Neural progenitor cell (in vitro differentiated cells): ENCODE results near the gene SLC35G1. TPM values are rescaled to one million over a fixed set of nuclear protein-coding genes. Genes with fewer than 3 reads are reported as not detected.

Experiments used
- DNase-seq: peaks from one replicate; pipeline ENCODE4 v3.0.0-alpha.2; 2016; ENCODE audit warnings: low spot score
- H2AFZ ChIP-seq: fragments of 200-600 bp; sonication (generic); replicated peaks from 2 replicates; pipeline ENCODE4 v1.6.1; 2016; ENCODE audit warnings: antibody characterized with exemption
- H3F3A ChIP-seq: fragments of 200-600 bp; sonication (generic); 2 replicates; pipeline ENCODE4 v1.6.1; 2016; ENCODE audit warnings: antibody characterized with exemption, low read depth
- H3K27ac ChIP-seq: fragments of 200-600 bp; sonication (generic); 2 replicates; pipeline ENCODE4 v1.5.1; 2016; ENCODE audit warnings: mild to moderate bottlenecking
- H3K27me3 ChIP-seq: fragments of 200-600 bp; sonication (generic); 2 replicates; pipeline ENCODE4 v1.6.1; 2016; ENCODE audit warnings: mild to moderate bottlenecking, moderate library complexity
- H3K36me3 ChIP-seq: fragments of 200-600 bp; sonication (generic); 2 replicates; pipeline ENCODE4 v1.5.1; 2016
- H3K4me1 ChIP-seq: fragments of 200-600 bp; sonication (generic); 2 replicates; pipeline ENCODE4 v1.6.1; 2016; ENCODE audit warnings: mixed run types
- H3K4me2 ChIP-seq: fragments of 200-600 bp; sonication (generic); 2 replicates; pipeline ENCODE4 v1.6.1; 2016
- H3K4me3 ChIP-seq: fragments of 200-600 bp; sonication (generic); 2 replicates; pipeline ENCODE4 v1.5.1; 2016
- H3K79me2 ChIP-seq: fragments of 200-600 bp; sonication (generic); 2 replicates; pipeline ENCODE4 v1.6.1; 2016; ENCODE audit warnings: low read depth
- H3K9ac ChIP-seq: fragments of 200-600 bp; sonication (generic); 2 replicates; pipeline ENCODE4 v1.6.1; 2016
- H3K9me3 ChIP-seq: fragments of 200-600 bp; sonication (generic); 2 replicates; pipeline ENCODE4 v1.5.1; 2016; ENCODE audit warnings: low read depth
- H4K20me1 ChIP-seq: fragments of 200-600 bp; sonication (generic); 2 replicates; pipeline ENCODE4 v1.6.1; 2016; ENCODE audit warnings: low read depth
- H3K27ac Mint-ChIP-seq: 3 replicates; pipeline ENCODE4 v1.8.0; 2021; ENCODE audit warnings: mixed read lengths
- H3K27me3 Mint-ChIP-seq: 2 replicates; pipeline ENCODE4 v1.8.0; 2022; ENCODE audit warnings: low read depth, mild to moderate bottlenecking, inconsistent platforms, moderate library complexity, mixed read lengths; ENCODE audit not compliant: insufficient read depth
- H3K36me3 Mint-ChIP-seq: 3 replicates; pipeline ENCODE4 v1.8.0; 2021; ENCODE audit warnings: mixed read lengths
- H3K4me1 Mint-ChIP-seq: 3 replicates; pipeline ENCODE4 v1.8.0; 2021; ENCODE audit warnings: mixed read lengths
- H3K4me3 Mint-ChIP-seq: 3 replicates; pipeline ENCODE4 v1.8.0; 2021; ENCODE audit warnings: mild to moderate bottlenecking, moderate library complexity, mixed read lengths
- H3K9me3 Mint-ChIP-seq: 3 replicates; pipeline ENCODE4 v1.8.0; 2020; ENCODE audit warnings: mixed read lengths
- EZH2 ChIP-seq: fragments of 200-600 bp; sonication (generic); IDR thresholded peaks from 2 replicates; pipeline ENCODE4 v1.6.1; 2017; ENCODE audit warnings: antibody characterized with exemption, mild to moderate bottlenecking, moderate library complexity
- EZH2phosphoT487 ChIP-seq: fragments of 200-600 bp; sonication (generic); IDR thresholded peaks from 2 replicates; pipeline ENCODE4 v1.6.1; 2017; ENCODE audit warnings: antibody characterized with exemption
- total RNA-seq: library from RNA; depleted of rRNA; stranded (reverse); fragments of >200 nt; gene quantifications from 2 replicates; pipeline ENCODE4 v1.2.3, GENCODE V29; 2015; ENCODE audit warnings: low replicate concordance
- TF ChIP-seq, protein P1 (sequence below): fragments of 200-600 bp; sonication (generic); IDR thresholded peaks from 2 replicates; pipeline ENCODE4 v1.5.1; 2017; ENCODE audit warnings: antibody characterized with exemption, mild to moderate bottlenecking

The SLC35G1 gene
- total RNA-seq, 1 donor from 2014 or later = 14.6 TPM

DNA sequence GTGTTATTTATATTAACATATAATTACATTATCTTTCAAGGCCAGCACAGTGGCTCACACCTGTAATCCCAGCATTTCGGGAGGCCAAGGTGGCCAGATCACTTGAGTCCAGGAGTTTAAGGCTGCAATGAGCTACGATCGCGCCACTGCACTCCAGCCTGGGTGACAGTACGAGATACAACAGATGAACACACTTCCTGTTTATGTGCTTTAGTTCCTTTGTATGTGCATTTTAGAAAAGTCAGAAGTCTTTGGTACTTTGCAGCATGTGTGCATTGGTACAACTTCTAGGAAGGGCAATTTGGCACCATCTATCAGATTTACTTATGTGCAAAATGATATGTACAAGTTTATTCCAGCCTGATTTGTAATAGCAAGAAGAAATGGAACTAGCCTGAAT, 13.3 kb downstream of the SLC35G1 start:
- no peaks in the 10 kb centered on the region for H3K27me3 Mint-ChIP-seq
- H3K9me3 ChIP-seq = no peaks in the 10 kb centered on the region

DNA sequence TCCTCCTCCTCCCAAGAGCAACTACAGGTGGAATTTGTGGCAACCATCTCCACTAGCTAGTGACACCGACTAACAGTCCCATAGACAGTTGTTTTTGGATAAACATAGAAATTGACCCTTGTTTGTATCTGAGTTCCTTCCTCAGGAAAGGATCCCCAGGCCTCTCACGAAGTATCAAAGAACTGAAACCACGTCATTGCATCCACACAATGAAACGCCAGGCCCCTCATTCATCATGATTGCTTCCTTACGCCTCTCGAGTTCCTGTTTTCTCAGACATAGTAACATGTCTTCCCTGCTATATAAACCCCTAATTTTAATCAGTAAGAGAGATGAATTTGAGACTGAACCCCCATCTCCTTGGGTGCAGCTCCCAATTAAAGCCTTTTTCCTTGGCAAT, 18.1 kb downstream of the SLC35G1 start:
- TF ChIP-seq EZH2 (no peak), EZH2phosphoT487 (no peak)
- TF ChIP-seq, protein P1, sequence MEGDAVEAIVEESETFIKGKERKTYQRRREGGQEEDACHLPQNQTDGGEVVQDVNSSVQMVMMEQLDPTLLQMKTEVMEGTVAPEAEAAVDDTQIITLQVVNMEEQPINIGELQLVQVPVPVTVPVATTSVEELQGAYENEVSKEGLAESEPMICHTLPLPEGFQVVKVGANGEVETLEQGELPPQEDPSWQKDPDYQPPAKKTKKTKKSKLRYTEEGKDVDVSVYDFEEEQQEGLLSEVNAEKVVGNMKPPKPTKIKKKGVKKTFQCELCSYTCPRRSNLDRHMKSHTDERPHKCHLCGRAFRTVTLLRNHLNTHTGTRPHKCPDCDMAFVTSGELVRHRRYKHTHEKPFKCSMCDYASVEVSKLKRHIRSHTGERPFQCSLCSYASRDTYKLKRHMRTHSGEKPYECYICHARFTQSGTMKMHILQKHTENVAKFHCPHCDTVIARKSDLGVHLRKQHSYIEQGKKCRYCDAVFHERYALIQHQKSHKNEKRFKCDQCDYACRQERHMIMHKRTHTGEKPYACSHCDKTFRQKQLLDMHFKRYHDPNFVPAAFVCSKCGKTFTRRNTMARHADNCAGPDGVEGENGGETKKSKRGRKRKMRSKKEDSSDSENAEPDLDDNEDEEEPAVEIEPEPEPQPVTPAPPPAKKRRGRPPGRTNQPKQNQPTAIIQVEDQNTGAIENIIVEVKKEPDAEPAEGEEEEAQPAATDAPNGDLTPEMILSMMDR = no peak
- Mint-ChIP-seq H3K36me3 (peaks cover 18% of the 10 kb centered on the region), H3K27me3 (no peaks in the 10 kb centered on the region), H3K4me3 (no peak overlapping the region), H3K27ac (no peak overlapping the region), H3K9me3 (no peaks in the 10 kb centered on the region), H3K4me1 (no peaks in the 10 kb centered on the region)
- Histone ChIP-seq H3F3A (peaks cover 14% of the 10 kb centered on the region), H3K4me3 (no peak overlapping the region), H3K27me3 (no peaks in the 10 kb centered on the region), H2AFZ (no peak overlapping the region), H3K4me2 (no peak overlapping the region), H3K4me1 (no peaks in the 10 kb centered on the region), H3K27ac (no peak overlapping the region), H3K9me3 (no peaks in the 10 kb centered on the region), H3K36me3 (no peaks in the 10 kb centered on the region), H4K20me1 (no peaks in the 10 kb centered on the region), H3K79me2 (no peaks in the 10 kb centered on the region), H3K9ac (no peak overlapping the region)
- no peak for DNase-seq

More for the DNA sequence above, 13.3 kb downstream of the SLC35G1 start:
- Histone ChIP-seq H3K4me2 (no peak overlapping the region), H3K79me2 (peaks cover 5% of the 10 kb centered on the region), H3K27ac (no peak overlapping the region), H3K36me3 (no peaks in the 10 kb centered on the region), H2AFZ (no peak overlapping the region), H3K9ac (no peak overlapping the region), H3K4me3 (no peak overlapping the region), H3K4me1 (peaks cover 5% of the 10 kb centered on the region), H3F3A (no peaks in the 10 kb centered on the region), H4K20me1 (peaks cover 4% of the 10 kb centered on the region), H3K27me3 (no peaks in the 10 kb centered on the region)
- no peaks in the 10 kb centered on the region for H3K9me3 Mint-ChIP-seq
- no peak overlapping the region for H3K4me3 Mint-ChIP-seq
- no peak overlapping the region for H3K27ac Mint-ChIP-seq
- TF ChIP-seq, protein P1 = no peak
- no peak for TF ChIP-seq EZH2phosphoT487
- no peak for TF ChIP-seq EZH2
- DNase-seq = no peak
- no peaks in the 10 kb centered on the region for H3K4me1 Mint-ChIP-seq
- H3K36me3 Mint-ChIP-seq = peaks cover 15% of the 10 kb centered on the region

DNA sequence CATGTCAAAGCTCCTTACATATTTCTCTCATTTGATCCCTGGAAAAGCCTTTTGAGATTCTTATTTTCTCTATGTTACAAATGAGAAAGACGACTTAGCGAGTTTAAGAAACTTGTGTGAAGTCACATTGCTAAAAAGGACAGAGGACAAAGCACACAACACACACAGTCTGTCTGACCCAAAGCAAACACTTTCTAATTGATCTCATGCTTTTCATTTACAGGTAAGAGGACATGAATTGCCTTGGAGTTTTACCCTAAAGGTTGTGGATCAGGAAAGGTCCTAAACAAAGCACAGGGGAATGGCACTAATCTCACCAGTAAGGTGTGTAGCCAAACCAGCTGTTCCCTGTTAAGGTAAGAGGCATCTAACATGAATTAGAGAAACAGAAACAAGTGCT, 18.7 kb downstream of the SLC35G1 start:
- no peaks in the 10 kb centered on the region for H3K27me3 ChIP-seq
- no peak for DNase-seq
- no peaks in the 10 kb centered on the region for H3K27me3 Mint-ChIP-seq

More for the DNA sequence above, 18.7 kb downstream of the SLC35G1 start:
- no peaks in the 10 kb centered on the region for H3K4me1 Mint-ChIP-seq
- H3K9me3 ChIP-seq = no peaks in the 10 kb centered on the region
- H3K9ac ChIP-seq = no peak overlapping the region
- no peak overlapping the region for H3K4me3 Mint-ChIP-seq
- H3K9me3 Mint-ChIP-seq = no peaks in the 10 kb centered on the region
- H3K4me3 ChIP-seq = no peak overlapping the region
- H3K36me3 ChIP-seq = no peaks in the 10 kb centered on the region
- H3K36me3 Mint-ChIP-seq = peaks cover 13% of the 10 kb centered on the region
- no peaks in the 10 kb centered on the region for H3K4me1 ChIP-seq
- TF ChIP-seq, protein P1 = no peak
- TF ChIP-seq EZH2phosphoT487 (no peak), EZH2 (no peak)
- no peaks in the 10 kb centered on the region for H3K79me2 ChIP-seq
- H2AFZ ChIP-seq = no peak overlapping the region
- H3K4me2 ChIP-seq = no peak overlapping the region
- H4K20me1 ChIP-seq = no peaks in the 10 kb centered on the region
- no peak overlapping the region for H3K27ac Mint-ChIP-seq
- no peak overlapping the region for H3K27ac ChIP-seq
- H3F3A ChIP-seq = peaks cover 14% of the 10 kb centered on the region
